SU-DHL-6 (cell line): ENCODE measurements around the gene HIVEP1.

ENCODE experiments used
- EZH2phosphoT487 ChIP-seq: fragments of 200-600 bp; sonication (generic), shearing (Covaris generic); conservative IDR thresholded peaks from 2 replicates; pipeline ENCODE4 v1.6.1; 2018; ENCODE audit warnings: mild to moderate bottlenecking, antibody characterized with exemption, low read length, moderate library complexity, mixed read lengths
- TF ChIP-seq, protein P1 (sequence below): fragments of 200-600 bp; sonication (generic); IDR thresholded peaks from one replicate; pipeline ENCODE4 v1.5.1; 2017; ENCODE audit warnings: antibody characterized with exemption, mild to moderate bottlenecking, low read length, moderate library complexity; ENCODE audit not compliant: insufficient read depth, poor library complexity, severe bottlenecking

DNA sequence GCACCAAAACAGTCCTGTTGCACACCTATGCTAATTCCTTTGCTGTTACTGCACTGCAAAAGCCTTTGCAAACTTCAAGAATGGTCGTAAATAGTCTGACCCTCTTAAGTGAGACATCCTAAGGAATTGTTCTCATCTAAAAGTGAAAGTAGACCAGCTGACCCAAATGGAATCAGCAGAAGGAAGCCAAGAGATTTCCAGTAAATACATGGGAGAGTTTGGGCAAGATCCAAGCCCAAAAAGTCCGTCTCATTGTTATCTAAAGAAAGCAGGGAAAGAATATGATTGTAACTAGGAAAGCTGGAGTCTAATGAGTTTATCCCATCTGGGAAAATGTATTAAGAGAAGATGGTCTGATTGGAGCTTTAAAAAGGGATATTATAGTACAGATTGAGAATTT lies 43.0 kb upstream of the HIVEP1 start:
- TF ChIP-seq, protein P1, sequence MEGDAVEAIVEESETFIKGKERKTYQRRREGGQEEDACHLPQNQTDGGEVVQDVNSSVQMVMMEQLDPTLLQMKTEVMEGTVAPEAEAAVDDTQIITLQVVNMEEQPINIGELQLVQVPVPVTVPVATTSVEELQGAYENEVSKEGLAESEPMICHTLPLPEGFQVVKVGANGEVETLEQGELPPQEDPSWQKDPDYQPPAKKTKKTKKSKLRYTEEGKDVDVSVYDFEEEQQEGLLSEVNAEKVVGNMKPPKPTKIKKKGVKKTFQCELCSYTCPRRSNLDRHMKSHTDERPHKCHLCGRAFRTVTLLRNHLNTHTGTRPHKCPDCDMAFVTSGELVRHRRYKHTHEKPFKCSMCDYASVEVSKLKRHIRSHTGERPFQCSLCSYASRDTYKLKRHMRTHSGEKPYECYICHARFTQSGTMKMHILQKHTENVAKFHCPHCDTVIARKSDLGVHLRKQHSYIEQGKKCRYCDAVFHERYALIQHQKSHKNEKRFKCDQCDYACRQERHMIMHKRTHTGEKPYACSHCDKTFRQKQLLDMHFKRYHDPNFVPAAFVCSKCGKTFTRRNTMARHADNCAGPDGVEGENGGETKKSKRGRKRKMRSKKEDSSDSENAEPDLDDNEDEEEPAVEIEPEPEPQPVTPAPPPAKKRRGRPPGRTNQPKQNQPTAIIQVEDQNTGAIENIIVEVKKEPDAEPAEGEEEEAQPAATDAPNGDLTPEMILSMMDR = no peak
- no peak for TF ChIP-seq EZH2phosphoT487
